ENCODE data around the gene GUK1.

- TF ChIP-seq POLR2A (IDR thresholded peaks at IDR 0.05) (no peak), CTCF (IDR thresholded peaks at IDR 0.05) (no peak)
Measured at GRCh38 chr1:228118040-228118439, 22.0 kb upstream of the GUK1 start.

Data from uterus (tissue), 2 donors.